GM12874 (cell line): ENCODE measurements around the gene C2orf66.

Experiments used
- TF ChIP-seq, protein P1 (sequence below): IDR thresholded peaks from 2 replicates; pipeline ENCODE4 v1.5.1; 2011; ENCODE audit warnings: low read depth, mild to moderate bottlenecking, control low read depth, low read length, moderate library complexity; ENCODE audit not compliant: insufficient read depth

C2orf66 gene

DNA sequence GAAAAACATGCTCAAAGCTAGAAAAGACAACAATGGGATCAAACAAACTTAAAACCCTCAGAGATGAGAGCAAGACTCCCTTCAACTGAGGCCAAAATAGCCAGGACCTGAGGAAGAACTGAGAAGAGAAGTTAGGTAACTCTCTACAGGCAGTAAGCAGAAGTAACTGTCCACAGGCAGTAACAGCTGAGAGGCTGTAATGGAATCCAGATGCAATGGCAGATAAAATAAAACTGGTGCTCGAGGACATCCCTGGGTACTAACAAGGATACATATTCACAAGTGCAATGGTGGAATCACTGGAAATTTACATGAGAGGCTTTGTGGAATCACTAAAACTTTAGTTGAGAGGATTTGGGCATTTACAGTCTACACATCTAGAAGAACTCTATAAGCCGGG lies 30.4 kb upstream of the C2orf66 start:
- TF ChIP-seq, protein P1, sequence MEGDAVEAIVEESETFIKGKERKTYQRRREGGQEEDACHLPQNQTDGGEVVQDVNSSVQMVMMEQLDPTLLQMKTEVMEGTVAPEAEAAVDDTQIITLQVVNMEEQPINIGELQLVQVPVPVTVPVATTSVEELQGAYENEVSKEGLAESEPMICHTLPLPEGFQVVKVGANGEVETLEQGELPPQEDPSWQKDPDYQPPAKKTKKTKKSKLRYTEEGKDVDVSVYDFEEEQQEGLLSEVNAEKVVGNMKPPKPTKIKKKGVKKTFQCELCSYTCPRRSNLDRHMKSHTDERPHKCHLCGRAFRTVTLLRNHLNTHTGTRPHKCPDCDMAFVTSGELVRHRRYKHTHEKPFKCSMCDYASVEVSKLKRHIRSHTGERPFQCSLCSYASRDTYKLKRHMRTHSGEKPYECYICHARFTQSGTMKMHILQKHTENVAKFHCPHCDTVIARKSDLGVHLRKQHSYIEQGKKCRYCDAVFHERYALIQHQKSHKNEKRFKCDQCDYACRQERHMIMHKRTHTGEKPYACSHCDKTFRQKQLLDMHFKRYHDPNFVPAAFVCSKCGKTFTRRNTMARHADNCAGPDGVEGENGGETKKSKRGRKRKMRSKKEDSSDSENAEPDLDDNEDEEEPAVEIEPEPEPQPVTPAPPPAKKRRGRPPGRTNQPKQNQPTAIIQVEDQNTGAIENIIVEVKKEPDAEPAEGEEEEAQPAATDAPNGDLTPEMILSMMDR, result no peak

DNA sequence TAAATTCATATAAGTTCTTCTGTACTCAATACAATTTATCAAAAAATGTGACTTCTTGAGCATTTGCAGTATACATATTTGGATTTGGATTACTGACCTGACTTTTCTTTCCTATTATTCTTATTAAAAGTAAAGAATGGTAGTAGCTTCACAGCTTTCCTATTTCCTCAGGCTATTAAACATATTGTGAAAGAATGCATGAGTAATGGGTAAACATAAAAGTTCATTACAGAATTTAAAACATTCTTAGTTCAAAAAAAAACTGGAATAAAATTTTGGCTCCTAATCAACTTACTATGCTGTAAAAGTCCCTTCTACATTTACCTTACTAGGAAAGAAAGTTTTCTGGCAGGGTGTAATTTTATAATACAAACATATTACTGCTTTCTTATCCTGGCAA lies 27.3 kb upstream of the C2orf66 start:
- TF ChIP-seq, protein P1, result no peak

DNA sequence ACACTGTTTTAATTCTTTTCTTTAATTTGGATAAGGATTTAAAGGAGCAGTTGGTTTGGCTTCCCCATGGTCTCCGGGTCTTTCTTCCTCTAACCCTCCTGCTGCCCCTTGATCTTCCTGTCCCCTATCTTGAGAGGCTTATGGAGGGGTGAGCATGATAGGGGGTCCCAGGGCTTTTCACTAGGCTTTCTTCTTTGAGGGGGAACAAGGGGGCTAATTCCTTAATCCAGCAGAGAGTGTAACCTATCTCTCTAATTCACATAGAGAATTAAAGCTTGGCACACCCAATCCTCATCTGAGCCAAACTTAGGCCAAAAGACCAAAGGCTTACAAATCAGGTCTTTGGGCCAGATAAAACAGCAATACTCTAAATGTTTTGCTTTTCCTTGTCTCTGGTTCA lies 21.5 kb upstream of the C2orf66 start:
- TF ChIP-seq, protein P1, result no peak

DNA sequence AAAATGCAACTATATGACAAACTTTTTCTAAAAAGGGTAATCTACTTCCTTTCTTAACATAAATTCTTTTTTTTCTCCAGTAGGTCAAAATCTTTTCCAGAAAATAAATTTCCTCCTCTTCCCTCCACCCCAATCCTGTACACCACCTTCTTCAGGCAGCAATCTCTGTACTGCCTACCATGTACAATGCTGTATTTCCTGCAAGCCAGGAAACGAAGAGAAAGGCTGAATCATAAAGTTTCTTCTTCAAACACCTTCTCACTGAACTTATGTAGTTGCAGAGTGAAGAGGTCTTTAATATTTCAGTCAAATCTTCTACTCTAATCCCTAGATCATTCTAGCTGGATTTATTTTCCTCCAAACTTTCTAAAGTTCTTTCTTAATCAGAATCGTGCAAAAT lies 18.2 kb upstream of the C2orf66 start:
- TF ChIP-seq, protein P1, result no peak

DNA sequence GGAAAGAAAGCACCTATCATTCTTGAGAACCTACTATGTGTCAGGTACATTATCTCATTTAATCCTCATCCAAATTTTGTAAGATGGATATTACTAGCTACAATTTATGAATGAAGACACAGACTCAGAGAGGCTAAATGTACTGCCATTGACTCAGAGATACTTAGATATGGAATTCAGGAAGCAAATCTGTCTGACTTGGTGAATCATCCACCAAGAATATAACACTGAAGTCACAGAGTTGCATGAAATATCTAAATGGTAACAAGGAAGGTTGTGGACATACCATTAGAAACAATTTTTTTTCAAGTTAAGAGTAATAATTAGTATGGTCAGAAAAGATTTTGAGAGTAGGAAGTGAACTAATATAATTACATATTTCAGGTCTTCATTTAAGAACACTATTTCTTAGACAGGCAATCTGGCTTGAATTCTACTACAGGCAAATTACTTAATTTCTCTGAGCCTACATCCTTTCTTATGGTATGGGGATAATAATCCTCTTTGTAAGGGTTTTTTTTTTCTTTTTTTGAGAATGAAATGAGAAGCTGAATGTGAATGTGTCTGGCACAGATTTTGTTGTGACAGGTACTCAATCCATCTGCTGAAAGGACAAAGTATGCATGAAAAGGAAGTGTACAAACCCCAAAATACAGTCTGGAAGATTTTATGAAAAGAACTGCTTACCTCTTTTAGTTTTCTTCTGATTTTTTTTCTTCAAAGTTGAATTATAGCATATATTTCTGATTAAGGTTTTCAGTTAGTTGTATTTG lies 14.8 kb upstream of the C2orf66 start:
- TF ChIP-seq, protein P1, result no peak

DNA sequence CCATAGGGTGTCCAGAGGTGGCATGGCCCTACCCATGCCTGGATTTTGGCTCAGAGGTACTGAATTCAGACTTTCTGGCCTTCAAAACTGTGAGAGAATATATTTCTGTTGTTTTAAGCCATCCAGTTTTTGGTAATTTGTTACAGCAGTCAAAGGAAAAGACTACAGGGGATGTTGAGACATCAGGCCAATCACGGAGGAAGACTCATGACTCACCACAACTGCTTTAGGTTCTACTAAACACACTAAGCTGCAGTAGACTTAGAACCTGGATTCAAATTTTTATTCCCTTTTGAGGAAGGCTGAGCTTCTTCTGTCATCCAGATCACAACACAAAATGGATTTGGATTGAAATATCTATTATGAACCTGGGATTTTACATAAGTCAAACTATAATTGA lies 12.0 kb upstream of the C2orf66 start:
- TF ChIP-seq, protein P1, result no peak

DNA sequence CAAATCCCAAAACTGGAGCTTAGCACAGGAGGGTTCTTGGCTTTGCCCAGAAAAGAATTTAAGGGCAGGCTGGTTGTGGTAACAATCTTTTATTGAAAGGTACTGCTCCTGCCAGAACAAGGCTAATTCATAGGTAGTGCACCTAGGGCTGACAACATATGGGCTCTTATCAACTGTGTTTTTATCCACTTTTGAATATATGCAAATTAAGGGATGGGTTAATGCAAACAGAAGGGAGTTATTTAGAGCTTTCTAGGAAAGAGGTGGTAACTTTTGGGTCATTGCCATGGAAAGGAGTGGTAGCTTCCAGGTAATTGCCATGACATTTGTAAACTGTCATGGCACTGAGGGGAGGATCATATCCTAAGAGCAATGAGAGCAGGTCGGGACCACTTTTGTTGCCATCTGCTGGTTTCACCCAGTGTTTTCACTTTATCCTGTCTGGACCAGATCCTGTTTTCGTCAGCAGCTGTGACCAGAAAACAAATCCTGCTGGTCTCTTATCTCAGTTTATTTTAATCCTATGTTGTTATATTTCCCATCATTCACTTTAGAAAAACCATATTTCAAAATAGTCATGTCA lies 981 bp downstream of the C2orf66 start:
- TF ChIP-seq, protein P1, result no peak
